Stimulated activated CD8-positive, alpha-beta memory T cell treated with anti-CD3 and anti-CD28 coated beads, Interleukin-12 subunit alpha, Interleukin-12 subunit beta, amount 100 ng/mL, for 24 hours (primary cell): ENCODE data around the gene COL21A1.

Experiments used
- DNase-seq: peaks from one replicate; pipeline ENCODE4 v3.0.0-alpha.2; 2020; ENCODE audit errors: extremely low read depth

Gene COL21A1

GRCh38 chr6:56109149-56109548, 138.2 kb downstream of the COL21A1 start:
- no peak for DNase-seq

DNA sequence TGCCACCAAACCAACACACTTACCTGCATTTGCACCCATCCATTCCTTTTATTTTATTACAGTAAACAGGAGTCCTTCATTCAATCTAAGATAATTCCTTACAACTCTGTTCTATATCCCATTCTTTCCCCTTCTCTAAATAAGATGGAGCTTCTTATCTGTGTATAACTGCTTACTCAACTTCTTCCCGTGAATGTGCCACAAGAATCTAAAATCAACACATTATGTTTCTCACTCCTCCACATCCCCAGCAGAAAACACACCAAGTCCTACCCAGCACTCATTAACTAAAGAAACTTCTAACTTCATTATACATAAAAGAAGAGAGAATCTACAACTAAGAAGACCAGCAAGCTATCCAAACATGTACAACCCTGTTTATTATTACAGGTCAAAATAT, 141.1 kb downstream of the COL21A1 start:
- DNase-seq, result no peak

GRCh38 chr6:56104591-56104990, 142.8 kb downstream of the COL21A1 start:
- DNase-seq, result no peak

DNA sequence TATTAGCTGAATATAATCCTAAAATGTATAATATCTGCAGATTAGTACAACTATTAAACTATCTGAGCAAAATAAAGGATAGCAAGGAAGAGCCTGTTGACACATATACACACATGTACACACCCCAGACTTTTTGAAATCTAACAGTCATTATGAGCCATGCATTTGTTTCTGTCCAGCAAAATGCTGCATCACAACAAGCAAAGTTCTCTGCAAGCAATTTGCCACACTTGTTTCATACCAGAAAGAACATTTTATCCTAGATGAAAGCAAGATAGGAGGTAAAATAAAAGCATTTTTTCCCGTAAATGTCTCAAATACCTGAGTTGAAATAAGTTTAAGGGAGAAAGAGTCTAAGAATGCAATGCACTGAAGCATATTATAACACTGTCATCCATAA, 145.2 kb downstream of the COL21A1 start:
- no peak for DNase-seq

DNA sequence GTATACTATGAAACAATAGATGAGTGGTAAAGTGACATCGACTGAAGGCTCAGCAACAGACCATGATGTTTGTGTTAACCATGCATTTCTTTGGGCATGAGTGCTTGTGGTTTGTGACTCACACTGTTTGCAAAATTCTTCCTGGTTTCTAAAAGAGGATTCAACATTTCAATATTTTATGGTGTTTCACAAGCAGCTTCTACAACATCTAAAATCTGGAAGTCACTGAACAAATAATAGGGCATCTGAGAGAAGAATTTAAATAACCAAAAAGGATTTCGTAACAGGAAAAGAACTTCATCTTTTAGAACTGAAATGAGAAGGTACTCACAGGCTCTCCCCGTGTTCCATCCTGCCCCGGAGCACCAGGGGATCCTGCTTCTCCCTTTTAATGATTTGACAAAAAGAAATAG, 146.2 kb downstream of the COL21A1 start:
- no peak for DNase-seq

DNA sequence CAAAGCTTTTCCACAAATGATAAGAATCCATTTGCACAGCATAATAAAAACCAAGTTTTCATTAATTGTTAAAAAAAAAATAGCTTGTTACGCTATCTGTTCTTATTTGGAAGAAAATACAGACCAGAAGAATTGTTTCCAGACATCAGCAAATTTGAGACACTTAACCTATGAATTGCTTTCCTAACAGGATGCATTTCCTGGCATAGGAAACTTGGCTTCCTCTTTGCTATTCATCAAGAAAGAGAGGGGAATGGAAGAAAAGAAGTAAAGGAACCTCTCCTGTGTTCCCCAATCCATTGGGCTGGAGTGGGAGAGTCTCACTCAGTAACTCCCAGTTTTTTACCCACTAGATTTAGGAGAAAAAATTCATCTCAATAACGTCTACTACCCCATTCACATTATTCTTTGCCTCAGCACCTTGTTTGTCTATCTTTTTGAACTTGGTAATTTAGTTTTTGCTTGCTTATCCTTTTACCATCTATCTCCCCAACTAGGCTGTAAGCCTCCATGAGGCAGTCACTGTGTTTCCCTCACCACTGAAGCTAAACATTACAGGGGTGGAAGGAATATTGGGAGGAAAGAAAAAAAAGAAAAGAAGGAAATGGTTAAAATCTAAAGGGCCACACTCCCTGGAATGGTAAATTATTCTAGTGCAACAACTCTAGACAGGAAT, 150.3 kb downstream of the COL21A1 start:
- no peak for DNase-seq

GRCh38 chr6:56096541-56096940, 150.8 kb downstream of the COL21A1 start:
- DNase-seq, result no peak

DNA sequence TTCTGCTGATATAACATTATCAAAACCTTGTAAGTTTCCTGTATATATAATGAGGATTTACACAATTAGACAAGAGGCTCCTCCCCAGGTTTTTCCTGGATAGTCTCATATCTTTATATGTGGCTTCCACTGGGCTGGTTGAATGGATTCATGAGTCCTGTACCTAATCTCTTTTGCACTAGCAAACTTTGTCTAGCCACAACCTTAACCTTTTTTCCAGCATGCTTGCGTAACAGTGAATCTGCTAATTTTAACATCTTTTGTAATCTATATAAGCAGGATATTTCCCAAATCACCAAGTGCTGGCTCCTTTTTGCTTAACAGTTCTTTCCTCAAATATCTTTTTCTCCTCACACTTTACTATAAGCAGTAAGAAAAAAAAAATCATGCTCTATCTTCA, 153.6 kb downstream of the COL21A1 start:
- DNase-seq, result no peak

DNA sequence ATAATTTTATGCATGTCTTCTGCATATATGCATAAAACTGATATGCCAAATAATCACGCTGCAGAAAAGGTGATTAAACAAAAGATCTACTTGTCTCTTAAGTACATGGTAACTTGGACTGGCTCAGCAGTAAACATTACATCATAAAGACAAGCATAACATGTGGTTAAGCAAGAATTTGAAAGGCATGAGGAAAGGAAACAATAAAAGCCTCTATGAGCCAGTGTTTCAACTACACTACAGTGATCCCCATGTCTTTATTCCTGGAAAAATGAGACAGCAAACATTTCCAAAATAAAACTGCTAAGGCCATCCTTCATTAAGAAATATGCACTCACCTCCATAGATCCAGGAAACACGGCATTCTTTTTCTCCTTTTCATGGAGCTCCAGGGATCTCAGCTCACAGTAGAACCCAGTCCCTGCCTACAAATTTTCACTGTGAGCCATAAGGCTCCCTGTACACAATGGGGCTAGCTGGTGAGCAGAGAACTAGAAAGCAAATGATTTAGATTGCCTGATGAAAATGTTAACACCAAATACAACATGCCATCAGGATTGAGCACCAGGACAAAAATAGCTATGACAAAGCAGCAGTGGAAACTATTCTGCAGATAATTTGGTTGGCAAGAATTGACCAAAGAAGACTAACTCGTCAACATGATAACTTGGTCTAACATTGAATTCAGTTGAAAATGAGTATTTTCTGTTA, 156.1 kb downstream of the COL21A1 start:
- DNase-seq, result no peak

- no peak for DNase-seq
Measured at GRCh38 chr6:56088641-56089040, 158.7 kb downstream of the COL21A1 start.

GRCh38 chr6:56087421-56087820, 160.0 kb downstream of the COL21A1 start:
- no peak for DNase-seq

- DNase-seq, result no peak
Measured at GRCh38 chr6:56079751-56080540, 167.4 kb downstream of the COL21A1 start.

- no peak for DNase-seq
Measured at GRCh38 chr6:56076033-56076432, 171.3 kb downstream of the COL21A1 start.

DNA sequence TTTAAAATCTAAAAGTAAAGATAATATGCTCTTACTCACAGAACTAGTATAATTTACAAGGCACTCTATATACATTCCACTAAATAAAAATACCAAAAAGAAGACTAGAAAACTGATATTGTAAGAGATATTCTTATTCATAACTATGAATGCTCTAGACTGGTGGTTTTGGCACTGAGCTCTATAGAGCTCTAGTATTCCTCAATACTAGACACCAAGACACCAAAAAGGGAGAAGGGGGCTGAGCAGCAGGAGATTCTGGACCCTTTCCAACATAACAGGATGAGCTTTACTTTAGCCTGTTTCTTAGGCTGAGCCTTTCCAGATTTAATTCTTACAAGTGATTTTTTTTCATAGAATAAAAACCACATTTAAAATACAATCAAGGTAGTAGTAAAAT, 173.6 kb downstream of the COL21A1 start:
- DNase-seq, result no peak

DNA sequence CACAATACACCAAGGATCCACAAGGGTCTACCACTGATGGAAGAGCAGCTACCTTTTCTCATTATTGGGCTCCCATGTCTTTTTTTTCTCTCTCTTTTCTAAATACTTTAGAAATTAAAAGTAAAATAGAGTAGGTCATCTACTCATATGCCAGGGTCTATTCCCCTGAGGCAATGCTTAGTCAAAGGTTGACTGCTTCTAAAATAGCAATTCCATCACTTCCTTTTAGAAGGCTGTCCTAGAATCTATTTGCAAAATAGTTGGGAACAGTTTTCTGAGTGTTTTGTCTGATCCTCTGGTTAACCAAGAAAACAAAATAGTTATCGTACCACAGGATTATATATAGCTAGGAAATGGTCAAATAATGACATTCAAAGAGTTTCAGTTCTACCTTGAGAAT, 174.1 kb downstream of the COL21A1 start:
- DNase-seq, result no peak

GRCh38 chr6:56072856-56073255, 174.5 kb downstream of the COL21A1 start:
- DNase-seq, result no peak

DNA sequence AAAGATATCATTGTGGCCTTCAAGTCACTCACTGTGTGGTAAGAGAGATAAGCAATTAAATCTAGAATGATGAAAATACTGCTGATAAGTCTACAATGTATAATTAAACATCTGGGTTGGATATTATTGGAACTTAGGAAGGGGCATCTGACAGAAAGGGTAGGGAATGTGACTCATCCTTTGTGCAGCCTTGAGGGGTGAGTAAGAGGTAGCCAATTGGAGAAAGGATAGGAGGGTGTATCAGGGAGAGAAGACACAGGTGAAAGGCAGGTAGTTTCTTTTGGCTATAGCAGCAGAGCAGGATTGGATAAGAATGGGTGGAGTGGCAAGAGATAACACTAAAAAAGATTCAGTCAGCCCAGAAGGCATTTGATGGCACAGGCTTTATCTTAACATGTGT, 182.0 kb downstream of the COL21A1 start:
- no peak for DNase-seq

GRCh38 chr6:56062836-56063235, 184.5 kb downstream of the COL21A1 start:
- no peak for DNase-seq

- DNase-seq, result no peak
Measured at GRCh38 chr6:56058636-56059035, 188.7 kb downstream of the COL21A1 start.

GRCh38 chr6:56055081-56055704, 192.2 kb downstream of the COL21A1 start:
- no peak for DNase-seq

GRCh38 chr6:56051202-56051598, 196.2 kb downstream of the COL21A1 start:
- DNase-seq, result no peak

DNA sequence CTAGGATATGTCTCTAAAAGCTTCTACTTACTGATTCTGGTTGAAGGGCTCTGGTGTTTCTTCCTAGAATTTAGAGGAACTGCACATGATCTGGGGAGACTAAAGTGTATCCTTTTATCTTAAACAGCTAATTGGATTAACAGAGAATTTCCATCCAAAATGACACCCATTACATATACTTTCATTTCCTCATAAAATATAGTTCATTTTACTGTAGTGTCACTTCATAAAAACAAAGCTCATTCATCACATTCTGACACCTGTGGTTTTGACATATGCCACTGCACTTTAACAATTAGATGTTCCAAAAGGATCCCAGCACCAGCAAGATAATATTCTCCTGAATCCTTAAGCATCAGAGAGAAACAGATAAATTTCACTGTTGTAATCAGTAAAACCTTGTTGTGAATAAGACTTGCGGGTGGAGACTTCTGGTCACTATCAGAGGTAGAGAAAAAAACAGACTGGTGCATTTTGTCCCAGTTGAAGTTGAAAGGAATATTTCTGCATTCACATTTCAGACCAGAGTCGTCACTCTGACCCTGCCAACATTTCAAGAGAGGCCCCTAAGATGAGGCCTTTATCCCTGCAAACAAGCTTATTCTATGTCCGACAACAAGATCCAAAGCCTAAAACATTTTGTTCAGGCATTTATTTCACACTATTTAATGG, 196.7 kb downstream of the COL21A1 start:
- DNase-seq, result no peak
